LNCaP clone FGC (cell line): ENCODE measurements around the gene GBE1.

Experiments used
- DNase-seq: peaks from one replicate; pipeline ENCODE4 v3.0.0-alpha.2; 2011; ENCODE audit warnings: low read depth
- H3K4me3 ChIP-seq: 2 replicates; pipeline ENCODE4 v1.5.1; 2011; ENCODE audit warnings: mild to moderate bottlenecking, low read depth, low read length, control low read depth
- CTCF ChIP-seq: IDR thresholded peaks from 2 replicates; pipeline ENCODE4 v1.5.1; 2012; ENCODE audit warnings: mild to moderate bottlenecking; ENCODE audit not compliant: control insufficient read depth, insufficient read depth; ENCODE audit errors: extremely low read depth

The GBE1 gene

GRCh38 chr3:81742581-81742980 lies 18.9 kb downstream of the GBE1 start:
- TF ChIP-seq CTCF: no peak
- no peak overlapping the region for H3K4me3 ChIP-seq
- no peak for DNase-seq

GRCh38 chr3:81741216-81741615 lies 20.2 kb downstream of the GBE1 start:
- no peak overlapping the region for H3K4me3 ChIP-seq
- no peak for TF ChIP-seq CTCF
- no peak for DNase-seq

- TF ChIP-seq CTCF: no peak
- H3K4me3 ChIP-seq: no peak overlapping the region
- DNase-seq: no peak
Measured at GRCh38 chr3:81740731-81741130, 20.7 kb downstream of the GBE1 start.

GRCh38 chr3:81735334-81735733 lies 26.1 kb downstream of the GBE1 start:
- TF ChIP-seq CTCF: no peak
- no peak for DNase-seq
- no peak overlapping the region for H3K4me3 ChIP-seq

- DNase-seq: no peak
- H3K4me3 ChIP-seq: no peak overlapping the region
- TF ChIP-seq CTCF: no peak
Measured at GRCh38 chr3:81734742-81735141, 26.7 kb downstream of the GBE1 start.

- DNase-seq: no peak
- TF ChIP-seq CTCF: no peak
Measured at GRCh38 chr3:81732642-81733041, 28.8 kb downstream of the GBE1 start.

GRCh38 chr3:81728766-81729544 lies 32.5 kb downstream of the GBE1 start:
- H3K4me3 ChIP-seq: no peak overlapping the region
- no peak for DNase-seq
- no peak for TF ChIP-seq CTCF

More at GRCh38 chr3:81732642-81733041, 28.8 kb downstream of the GBE1 start:
- H3K4me3 ChIP-seq: no peak overlapping the region
